Uterus (tissue), 2 donors: ENCODE results near the gene TMEM247.

ENCODE experiments used
- POLR2A ChIP-seq, 2 donors: fragments of 450-650 bp; IDR thresholded peaks; one replicate each; pipeline ENCODE4 v1.6.1; 2016; ENCODE audit warnings: antibody characterized with exemption in 2 of 2, mild to moderate bottlenecking in 1 of 2, moderate library complexity in 1 of 2
- TF ChIP-seq, protein P1 (sequence below), 4 experiments: fragments of 200-600 bp in 2 of 4; fragments of 450-650 bp in 2 of 4; sonication (generic) in 2 of 4; IDR thresholded peaks; one replicate each; pipeline ENCODE4 v1.5.1; 2016 to 2019; ENCODE audit warnings: antibody characterized with exemption in 4 of 4, mild to moderate bottlenecking in 2 of 4, moderate library complexity in 1 of 4

DNA sequence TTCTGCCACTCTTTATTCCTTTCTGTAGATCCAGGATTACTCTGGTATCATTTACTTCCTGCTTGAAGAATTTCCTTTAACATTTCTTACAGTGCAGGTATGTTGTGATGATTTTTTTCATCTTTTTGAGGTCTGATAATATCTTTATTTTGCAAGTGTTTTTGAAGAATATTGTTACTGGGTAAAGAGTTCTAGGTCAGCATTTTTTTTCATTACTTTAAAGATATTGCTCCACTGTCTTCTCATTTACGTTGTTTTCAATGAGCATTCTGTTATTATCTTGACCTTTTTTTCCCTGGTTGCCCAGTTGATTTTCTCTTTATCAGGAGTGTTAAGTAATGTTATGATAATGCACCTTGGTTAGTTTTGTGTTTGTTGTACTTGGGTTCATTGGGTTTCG is 31.7 kb upstream of the TMEM247 start:
- TF ChIP-seq, protein P1, sequence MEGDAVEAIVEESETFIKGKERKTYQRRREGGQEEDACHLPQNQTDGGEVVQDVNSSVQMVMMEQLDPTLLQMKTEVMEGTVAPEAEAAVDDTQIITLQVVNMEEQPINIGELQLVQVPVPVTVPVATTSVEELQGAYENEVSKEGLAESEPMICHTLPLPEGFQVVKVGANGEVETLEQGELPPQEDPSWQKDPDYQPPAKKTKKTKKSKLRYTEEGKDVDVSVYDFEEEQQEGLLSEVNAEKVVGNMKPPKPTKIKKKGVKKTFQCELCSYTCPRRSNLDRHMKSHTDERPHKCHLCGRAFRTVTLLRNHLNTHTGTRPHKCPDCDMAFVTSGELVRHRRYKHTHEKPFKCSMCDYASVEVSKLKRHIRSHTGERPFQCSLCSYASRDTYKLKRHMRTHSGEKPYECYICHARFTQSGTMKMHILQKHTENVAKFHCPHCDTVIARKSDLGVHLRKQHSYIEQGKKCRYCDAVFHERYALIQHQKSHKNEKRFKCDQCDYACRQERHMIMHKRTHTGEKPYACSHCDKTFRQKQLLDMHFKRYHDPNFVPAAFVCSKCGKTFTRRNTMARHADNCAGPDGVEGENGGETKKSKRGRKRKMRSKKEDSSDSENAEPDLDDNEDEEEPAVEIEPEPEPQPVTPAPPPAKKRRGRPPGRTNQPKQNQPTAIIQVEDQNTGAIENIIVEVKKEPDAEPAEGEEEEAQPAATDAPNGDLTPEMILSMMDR (IDR thresholded peaks at IDR 0.05), result no peak
- TF ChIP-seq POLR2A (IDR thresholded peaks at IDR 0.05), result no peak
